Ovary (tissue), 3 donors: ENCODE data around the gene TNS1.

Experiments
- CTCF ChIP-seq, 3 donors: fragments of 450-650 bp in 2 of 3; fragments of 200-600 bp in 1 of 3; IDR thresholded peaks; one replicate each; pipeline versions ENCODE4 v1.5.1 to v1.8.0; 2016 to 2022; ENCODE audit warnings: antibody characterized with exemption in 3 of 3, mild to moderate bottlenecking in 1 of 3
- POLR2A ChIP-seq: fragments of 450-650 bp; IDR thresholded peaks from one replicate; pipeline ENCODE4 v1.6.1; 2017; ENCODE audit warnings: antibody characterized with exemption, mild to moderate bottlenecking, moderate library complexity
- donor health status: DM: no; HTN: no; CAD: no.

- TF ChIP-seq CTCF (IDR thresholded peaks at IDR 0.05) = no peak
- no peak for TF ChIP-seq POLR2A
These were observed 209.1 kb downstream of the TNS1 start for GRCh38 chr2:217793566-217794132.
